CD1c-positive myeloid dendritic cell (primary cell): Measurements from ENCODE around the gene KNL1.
A peak's percentile ranks its signal among the peaks of the same experiment; 100 is the strongest.
"Not testable (repeated sequence)": the region's sequence is repeated elsewhere in the genome, so short reads cannot be mapped to it uniquely, and the experiment has no call there.

ENCODE experiments used
- DNase-seq: peaks from one replicate; pipeline ENCODE4 v3.0.0-alpha.2; 2016; ENCODE audit errors: extremely low spot score

KNL1 gene

GRCh38 chr15:40660686-40661085 lies 66.6 kb downstream of the KNL1 start:
- no peak for DNase-seq

GRCh38 chr15:40664909-40665308 lies 70.9 kb downstream of the KNL1 start:
- no peak for DNase-seq

DNA sequence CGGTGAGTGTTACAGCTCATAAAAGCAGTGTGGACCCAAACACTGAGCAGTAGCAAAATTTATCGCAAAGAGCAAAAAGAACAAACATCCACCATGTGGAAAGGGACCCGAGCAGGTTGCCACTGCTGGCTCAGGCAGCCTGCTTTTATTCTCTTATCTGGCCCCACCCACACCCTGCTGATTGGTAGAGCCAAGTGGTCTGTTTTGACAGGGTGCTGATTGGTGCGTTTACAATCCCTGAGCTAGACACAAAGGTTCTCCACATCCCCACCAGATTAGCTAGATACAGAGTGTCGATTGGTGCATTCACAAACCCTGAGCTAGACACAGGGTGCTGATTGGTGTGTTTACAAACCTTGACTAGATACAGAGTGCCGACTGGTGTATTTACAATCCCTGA lies 82.2 kb downstream of the KNL1 start:
- not testable (repeated sequence) for DNase-seq

- DNase-seq, result not testable (repeated sequence)
These were observed 82.9 kb downstream of the KNL1 start for GRCh38 chr15:40676906-40677305.

DNA sequence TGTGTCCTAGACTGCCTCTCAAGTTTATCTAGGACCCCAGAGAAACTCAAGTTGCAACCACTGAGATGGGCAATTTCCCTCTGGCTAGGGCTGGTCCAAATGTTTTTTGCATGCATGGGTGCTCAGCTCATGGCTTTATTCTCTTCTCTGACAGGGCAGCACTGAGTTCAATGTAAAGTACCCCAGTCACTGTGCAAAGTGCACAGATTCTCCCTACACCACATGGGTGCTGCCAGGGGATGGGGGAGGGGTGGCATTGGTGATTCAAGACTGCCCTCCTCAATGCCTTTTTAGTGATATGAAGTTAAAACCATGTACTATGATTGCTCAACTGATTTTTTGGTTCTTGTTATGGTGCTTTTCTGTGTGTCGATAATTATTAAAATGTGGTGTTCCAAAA lies 86.1 kb downstream of the KNL1 start:
- no peak for DNase-seq

- DNase-seq, result not testable (repeated sequence)
These were observed 86.9 kb downstream of the KNL1 start for GRCh38 chr15:40680959-40681358.

GRCh38 chr15:40684381-40684780 lies 90.3 kb downstream of the KNL1 start:
- DNase-seq, result no peak

- no peak for DNase-seq
These were observed 91.3 kb downstream of the KNL1 start for GRCh38 chr15:40685376-40685775.

DNA sequence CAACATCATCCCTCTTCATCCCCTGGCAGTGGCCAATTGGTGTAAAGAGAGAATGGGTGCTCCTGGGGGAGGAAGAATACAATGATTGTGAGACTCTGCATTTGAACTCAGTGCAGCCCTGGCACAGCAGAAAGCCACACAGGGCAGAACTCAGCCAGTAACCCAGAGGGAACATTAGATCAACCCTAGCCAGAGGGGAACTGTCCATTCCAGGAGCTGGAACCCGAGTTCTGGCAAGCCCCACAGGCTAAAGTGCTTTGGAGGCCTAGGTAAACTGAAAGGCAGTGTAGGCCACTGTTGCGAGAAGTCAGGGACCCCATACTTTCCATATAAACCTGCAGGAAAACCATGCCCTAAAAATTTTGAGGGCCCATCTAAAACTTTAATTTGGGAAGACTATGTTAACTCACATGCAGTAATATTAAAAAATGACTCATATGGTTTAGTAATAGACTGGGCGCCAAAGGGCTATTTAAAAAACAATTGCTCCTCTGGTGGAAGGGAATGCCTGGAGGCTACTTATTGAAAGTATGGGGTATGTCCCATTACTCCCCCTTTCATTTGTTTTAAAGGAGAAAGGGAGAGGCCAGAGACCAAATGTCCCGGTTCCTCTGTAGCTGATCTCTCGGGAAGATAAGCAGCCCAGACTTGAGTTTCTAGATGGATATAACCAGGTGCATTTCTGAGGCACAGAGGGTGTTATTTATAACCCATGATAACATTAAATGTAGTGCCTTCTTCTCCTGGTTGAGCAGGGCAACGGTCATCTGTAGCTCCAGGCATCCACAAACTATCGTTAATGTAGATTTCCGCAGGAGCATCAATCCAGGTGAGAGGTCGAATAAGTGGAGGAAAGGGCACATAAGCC lies 95.1 kb downstream of the KNL1 start:
- DNase-seq, result no peak

DNA sequence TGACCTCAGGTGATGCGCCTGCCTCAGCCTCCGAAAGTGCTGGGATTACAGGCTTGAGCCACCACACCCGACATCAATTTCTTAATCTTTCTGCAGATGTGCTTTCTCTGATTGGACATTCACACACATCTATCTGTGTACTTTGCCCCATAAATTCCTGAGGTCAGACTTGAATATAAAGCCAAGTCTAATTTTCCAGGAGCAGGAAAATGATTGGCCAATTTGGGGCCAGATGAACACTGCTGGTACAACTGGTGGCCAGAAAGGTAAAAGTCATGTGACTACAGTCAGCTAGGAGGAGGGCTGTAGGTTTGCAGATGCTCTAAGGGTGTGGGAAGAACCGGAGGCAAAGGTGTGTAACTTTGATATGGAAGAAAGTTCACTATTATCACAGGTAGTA lies 97.7 kb downstream of the KNL1 start:
- DNase-seq, result no peak

DNA sequence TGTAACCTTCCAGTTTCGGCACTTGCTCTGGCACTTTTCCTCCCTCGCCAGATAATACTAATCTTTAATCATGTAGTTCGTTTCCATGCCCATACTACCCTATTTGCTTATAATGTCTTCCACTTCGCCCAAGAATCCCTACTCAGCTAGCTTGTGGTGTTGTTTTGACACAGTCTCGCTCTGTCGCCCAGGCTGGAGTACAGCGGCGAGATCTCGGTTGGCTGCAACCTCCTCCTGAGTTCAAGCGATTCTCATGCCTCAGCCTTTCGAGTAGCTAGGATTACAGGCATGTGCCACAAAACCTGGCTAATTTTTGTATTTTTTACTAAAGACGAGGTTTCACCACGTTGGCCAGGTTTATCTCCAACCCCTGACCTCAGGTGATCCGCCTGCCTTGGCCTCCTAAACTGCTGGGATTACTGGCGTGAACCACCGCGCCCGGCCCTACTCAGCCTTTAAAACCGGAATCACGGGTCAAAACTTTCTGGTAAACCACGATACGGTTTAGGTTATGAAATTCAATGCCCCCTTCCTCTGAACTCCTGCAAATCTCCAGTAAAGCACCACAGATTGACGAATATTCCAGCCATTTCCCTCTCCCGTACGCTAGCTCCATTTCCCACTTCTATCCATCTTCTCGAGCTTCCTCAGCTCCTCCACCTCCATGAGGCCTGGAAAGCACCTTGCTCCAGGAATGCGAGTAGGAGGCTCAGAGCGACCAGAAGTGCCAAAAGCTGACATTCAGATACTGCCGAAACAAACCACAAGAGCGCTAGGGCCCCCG lies 100.0 kb downstream of the KNL1 start:
- no peak for DNase-seq

- DNase-seq, result peak; percentile 99
These were observed 100.8 kb downstream of the KNL1 start, which contains the start of gene RAD51 for GRCh38 chr15:40694688-40695468. TSS of gene RAD51 (plus strand) at chr15:40695174. CDS start at chr15:40698759, 3,585 bp downstream.

GRCh38 chr15:40695469-40695890 lies 101.4 kb downstream of the KNL1 start:
- peak; percentile 21 for DNase-seq

- no peak for DNase-seq
These were observed 102.2 kb downstream of the KNL1 start for GRCh38 chr15:40696228-40696627.

DNA sequence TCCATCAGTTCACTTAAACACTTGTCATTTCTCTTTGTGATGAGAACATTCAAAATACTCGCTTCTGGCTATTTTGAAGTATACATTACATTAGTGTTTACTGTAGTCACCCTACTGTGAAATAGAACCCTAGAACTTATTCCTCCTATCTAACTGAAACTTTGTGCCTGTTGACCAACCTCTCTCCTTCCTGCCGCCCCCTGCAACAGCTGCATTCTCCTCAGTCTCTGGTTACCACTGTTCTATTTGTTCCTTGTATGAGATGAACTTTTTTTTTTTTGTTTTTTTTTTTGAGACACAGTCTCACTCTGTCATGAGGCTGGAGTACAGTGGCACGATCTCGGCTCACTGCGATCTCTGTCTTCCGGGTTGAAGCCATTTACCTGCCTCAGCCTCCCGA lies 103.9 kb downstream of the KNL1 start:
- DNase-seq, result no peak

- peak; percentile 43 for DNase-seq
These were observed 108.0 kb downstream of the KNL1 start for GRCh38 chr15:40702077-40702476.

- DNase-seq, result no peak
These were observed 112.1 kb downstream of the KNL1 start for GRCh38 chr15:40706121-40706520.
